Measurements from ENCODE around the gene TAS1R3.

The TAS1R3 gene

GRCh38 chr1:1340791-1341548 lies 9.9 kb downstream of the TAS1R3 start:
- no peak for DNase-seq

GRCh38 chr1:1341549-1342021 lies 10.5 kb downstream of the TAS1R3 start:
- no peak for DNase-seq

- no peak for DNase-seq
Observed at GRCh38 chr1:1342061-1342562, 11.0 kb downstream of the TAS1R3 start.

GRCh38 chr1:1342584-1343115 lies 11.6 kb downstream of the TAS1R3 start:
- DNase-seq: no peak

- no peak for DNase-seq
Observed at GRCh38 chr1:1343811-1344421, 12.8 kb downstream of the TAS1R3 start.

- DNase-seq: peak; percentile 55 to 58
Observed at GRCh38 chr1:1344655-1345361, 13.7 kb downstream of the TAS1R3 start.

- DNase-seq: no peak
Observed at GRCh38 chr1:1345384-1345783, 14.3 kb downstream of the TAS1R3 start.

- DNase-seq: no peak
Observed at GRCh38 chr1:1345860-1346500, 14.9 kb downstream of the TAS1R3 start.

GRCh38 chr1:1346501-1346890 lies 15.4 kb downstream of the TAS1R3 start:
- DNase-seq: no peak

- DNase-seq: no peak
Observed at GRCh38 chr1:1347026-1347595, 16.0 kb downstream of the TAS1R3 start.

- DNase-seq: no peak
Observed at GRCh38 chr1:1347663-1348419, 16.8 kb downstream of the TAS1R3 start.

GRCh38 chr1:1348420-1349255 lies 17.6 kb downstream of the TAS1R3 start:
- no peak for DNase-seq

- peak; percentile 53 to 60 for DNase-seq
Observed at GRCh38 chr1:1349256-1350012, 18.4 kb downstream of the TAS1R3 start, which contains the start of gene DVL1. DVL1 (minus strand) TSS chr1:1349418; CDS start chr1:1349065, 353 bp downstream.

GRCh38 chr1:1351511-1352427 lies 20.7 kb downstream of the TAS1R3 start:
- DNase-seq: no peak

GRCh38 chr1:1352786-1353388 lies 21.8 kb downstream of the TAS1R3 start:
- DNase-seq: no peak

GRCh38 chr1:1353389-1354151 lies 22.5 kb downstream of the TAS1R3 start:
- no peak for DNase-seq
